Measurements from ENCODE around the gene RAP1GDS1.
"Not testable (repeated sequence)": the region's sequence is repeated elsewhere in the genome, so short reads cannot be mapped to it uniquely, and the experiment has no call there.

Gene RAP1GDS1

DNA sequence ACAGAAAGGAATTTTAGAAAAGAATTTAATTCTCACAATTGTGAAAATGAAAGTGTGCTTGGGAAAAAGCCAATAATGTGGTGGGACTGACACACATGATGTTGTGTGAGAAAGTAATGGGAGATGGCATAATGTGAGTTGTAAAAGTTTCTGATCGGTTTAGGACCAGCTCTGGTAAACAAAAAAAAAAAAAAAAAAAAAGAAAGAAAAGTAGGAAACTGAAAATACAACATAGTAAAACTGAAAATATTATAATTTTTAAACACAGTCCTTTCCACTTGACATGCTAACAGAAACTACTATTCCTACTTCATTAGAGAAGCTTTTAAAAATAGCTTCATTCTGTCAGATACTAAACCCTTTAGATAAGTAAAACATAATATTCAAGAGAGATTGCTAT lies 28.2 kb downstream of the RAP1GDS1 start:
- DNase-seq = no peak

DNA sequence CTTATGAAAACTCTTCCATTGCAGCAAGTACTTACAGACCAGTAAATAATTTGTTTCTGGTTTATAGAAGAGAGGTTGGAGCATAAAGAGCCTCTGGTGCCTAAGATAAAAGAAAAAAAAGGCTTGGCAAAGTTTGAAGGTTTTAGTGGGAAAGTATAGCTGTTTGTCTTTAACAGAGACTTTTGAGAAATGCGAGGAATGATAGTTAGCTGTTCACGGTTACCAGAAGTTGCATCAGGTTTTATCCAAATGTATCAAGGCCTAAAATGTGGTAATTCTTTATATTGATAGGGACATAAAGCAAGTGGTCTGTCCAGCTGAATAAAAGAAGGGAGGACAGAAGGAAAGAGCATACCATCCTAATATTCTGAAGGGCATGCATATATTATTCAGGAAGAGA lies 29.3 kb downstream of the RAP1GDS1 start:
- no peak for DNase-seq

DNA sequence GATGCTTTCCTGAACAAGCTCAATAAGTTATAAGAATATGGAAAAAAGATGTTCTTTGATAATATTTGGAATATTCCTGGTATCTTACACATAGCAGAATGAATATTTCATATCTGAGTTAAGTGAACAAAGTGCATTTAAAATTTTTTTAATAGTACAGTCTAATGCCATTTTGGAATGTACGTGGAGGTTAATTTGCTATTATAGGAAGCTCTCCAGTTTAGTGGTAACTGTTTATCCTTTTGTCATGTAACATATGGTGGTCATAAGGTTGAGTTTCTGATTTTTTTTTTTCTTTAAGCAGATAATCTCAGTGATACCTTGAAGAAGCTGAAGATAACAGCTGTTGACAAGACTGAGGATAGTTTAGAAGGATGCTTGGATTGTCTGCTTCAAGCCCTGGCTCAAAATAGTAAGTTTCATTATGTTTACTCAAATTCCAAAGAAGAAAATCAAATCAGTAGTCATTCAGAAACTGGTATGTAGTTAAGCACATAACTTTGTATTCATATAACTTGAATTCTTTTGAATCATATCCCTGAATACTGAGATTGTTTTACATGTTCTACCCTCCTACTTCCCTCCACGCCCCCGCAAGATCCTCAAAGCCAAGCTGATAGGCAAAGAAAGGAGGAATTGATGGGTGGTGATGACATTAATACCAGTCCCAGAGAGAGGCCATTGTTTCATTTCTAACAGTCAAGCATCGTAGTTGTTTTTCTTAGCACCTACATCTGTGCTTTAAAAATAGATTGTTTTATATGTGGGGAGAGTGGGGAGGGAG lies 32.1 kb downstream of the RAP1GDS1 start:
- DNase-seq = no peak

DNA sequence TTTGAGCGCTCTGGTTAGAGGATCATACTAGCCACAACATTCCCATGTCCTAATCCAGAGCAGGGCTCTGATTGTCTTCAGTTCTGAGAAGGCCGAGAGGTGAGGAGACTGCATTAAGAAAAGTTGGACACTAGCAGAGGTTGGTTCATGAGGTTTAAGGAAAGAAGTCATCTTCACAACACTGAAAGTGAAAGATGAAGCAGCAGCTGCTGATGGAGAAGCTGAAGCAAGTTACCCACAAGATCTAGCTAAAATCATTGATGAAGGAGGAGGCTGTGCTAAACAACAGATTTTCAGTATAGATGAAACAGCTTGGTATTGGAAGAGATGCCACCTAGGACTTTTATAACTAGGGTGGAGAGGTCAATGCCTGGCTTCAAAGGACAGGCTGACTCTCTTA lies 36.8 kb downstream of the RAP1GDS1 start:
- DNase-seq = no peak

DNA sequence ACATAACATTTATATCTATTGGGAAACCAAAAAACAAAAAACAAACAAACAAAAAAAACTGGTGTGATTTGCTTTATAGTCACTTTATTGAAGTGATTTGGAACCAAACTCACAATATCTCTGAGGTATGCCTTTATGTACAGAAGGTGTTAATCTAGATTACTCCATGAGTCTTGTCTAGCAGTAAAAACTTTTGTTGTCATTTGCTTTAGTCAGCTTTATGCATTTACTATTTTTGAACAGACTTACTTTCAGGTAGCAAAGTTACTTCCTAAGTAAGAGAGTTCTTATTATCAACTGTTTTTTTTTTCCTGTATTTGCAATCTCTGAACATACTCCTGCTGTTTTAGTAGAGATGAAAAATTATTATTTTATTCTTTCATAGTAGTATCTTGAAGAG lies 39.5 kb downstream of the RAP1GDS1 start:
- DNase-seq = no peak

DNA sequence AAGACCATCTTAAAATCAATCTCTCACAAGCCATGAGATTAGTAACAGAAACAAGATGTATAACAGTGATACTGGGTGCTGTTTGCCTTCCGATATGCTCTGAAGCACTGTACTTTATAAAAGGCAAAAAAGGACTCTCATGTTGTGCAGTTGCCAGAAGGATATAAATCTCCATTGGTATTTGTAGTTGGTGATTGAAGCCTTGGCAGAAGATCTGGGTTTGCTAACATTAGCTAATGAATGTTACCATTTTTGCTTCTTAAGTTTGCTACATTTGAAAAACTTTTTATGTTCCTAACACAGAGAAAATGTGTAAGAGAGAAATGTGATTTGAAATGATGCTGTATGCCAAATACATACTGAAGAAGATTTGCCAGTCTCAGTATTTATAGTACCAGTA lies 44.4 kb downstream of the RAP1GDS1 start:
- DNase-seq = no peak

DNA sequence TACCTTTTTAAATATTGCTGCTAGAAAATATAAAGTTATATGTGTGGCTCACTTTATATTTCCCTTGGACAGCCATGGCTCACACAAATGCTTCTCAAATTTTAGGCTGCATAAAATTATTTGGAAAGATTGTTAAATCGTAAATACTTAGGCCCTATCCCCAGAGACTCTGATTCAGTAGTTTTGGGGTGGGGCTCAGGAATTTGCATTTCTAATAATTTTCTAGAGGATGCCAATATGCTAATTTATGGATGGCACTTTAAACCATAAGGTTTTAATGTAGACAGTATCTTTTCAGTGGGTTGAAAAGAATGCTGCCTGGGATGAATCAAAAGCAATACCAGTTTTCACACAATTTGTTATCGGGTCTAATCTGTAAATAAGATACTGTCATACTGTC lies 49.7 kb downstream of the RAP1GDS1 start:
- DNase-seq = no peak

DNA sequence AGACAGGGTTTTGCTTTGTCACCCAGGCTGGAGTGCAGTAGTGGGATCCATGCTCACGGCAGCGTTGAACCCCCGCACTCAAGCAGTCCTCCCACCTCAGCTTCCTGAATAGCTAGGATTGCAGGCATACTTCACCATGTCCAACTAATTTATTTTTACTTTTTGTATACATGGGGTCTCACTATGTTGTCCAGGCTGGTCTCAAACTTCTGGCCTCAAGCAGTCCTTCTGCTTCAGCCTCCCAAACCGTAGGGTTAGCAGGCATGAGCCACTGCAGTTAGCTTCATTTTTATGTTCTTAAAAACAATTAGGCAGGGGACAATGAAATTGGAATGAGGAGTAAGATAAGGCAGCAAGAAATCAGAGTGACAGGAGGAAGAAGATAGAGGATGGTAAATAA lies 50.5 kb downstream of the RAP1GDS1 start:
- DNase-seq = no peak

DNA sequence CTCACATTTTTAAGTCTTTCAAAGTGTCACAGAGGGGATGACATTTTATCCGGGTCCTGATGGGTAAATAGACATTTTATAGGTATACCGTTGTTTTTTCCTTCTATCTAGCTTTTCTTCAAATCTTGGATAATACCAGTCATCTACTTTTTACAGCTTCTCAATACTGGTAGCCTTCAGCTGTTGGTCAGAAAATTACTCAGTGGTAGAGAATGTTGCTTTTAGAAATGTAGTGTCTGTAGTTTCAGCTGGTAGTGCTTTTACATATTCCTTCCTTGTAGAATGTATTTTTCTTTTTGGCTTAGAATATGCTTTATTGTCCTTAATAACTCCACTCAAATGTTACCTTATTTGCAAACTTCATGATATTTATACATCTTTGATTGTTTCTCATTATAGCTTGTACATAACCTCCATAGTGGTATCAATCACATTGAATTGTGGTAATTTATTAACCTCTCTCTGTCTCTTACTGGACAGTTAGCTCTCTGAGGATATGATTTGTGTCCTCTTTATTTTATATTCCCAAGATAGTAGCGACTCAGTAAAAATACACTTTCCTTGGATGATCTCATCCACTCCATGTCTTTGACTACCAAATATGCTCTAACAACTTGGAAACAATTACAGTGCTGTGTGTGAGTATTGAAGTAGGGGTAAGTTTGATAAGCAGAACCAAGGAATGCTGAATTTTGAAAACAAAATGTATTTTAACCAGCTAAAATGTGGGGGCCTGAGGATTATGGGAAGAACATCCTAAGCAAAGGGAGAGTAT lies 53.8 kb downstream of the RAP1GDS1 start:
- DNase-seq = no peak

DNA sequence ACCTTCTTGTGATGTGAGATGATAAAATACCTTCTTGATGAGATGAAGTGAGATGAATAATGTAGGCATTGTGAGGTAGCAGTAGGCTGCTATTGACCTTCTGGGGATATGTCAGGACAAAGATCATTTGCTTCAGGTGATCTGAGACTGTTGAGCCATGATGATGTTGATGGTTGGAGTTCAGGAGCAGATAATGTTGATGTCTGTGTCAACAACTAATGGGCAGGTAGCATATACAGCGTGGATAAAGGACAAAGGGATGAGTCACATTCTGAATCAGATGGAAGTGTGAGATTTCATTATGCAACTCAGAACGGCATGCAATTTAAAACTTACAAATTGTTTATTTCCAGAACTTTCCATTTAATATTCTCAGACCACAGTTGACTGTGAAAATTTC lies 57.3 kb downstream of the RAP1GDS1 start:
- DNase-seq = no peak

DNA sequence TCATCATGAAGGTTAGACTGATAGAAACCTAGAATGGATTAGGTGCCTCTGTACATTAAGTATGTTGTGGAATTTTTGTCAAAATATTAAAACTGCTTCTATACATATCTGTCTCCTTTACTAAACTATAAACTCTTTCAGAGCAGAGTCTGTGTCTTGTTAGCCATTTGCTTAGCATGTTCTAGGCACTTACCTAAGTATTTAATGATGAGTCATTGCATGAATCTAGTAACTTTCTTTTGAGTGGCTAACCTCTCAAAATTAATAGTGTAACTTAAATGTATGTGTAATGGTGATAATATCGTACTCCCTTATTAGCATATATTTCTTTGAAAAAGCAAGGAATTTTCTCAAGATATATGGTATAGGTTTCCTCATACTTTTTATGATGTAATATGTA lies 57.8 kb downstream of the RAP1GDS1 start:
- DNase-seq = no peak

DNA sequence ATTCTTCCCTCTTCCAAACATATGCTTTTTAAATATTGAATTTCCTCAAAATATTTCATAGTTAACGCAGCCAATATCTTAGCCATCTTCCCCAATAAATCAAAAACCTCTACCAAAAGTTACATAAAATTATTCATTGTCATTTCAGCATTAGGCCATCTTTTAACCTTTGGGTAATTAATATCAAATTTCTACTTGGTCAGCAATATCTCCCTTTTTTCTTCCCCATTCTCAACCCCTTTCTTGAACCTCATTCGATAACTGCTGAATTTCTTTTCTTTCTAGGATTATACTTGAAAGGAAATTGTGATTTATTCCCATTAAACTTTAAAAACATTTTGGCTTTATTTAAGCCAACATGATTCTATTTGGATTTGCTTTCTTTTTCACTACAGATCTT lies 65.0 kb downstream of the RAP1GDS1 start:
- no peak for DNase-seq

DNA sequence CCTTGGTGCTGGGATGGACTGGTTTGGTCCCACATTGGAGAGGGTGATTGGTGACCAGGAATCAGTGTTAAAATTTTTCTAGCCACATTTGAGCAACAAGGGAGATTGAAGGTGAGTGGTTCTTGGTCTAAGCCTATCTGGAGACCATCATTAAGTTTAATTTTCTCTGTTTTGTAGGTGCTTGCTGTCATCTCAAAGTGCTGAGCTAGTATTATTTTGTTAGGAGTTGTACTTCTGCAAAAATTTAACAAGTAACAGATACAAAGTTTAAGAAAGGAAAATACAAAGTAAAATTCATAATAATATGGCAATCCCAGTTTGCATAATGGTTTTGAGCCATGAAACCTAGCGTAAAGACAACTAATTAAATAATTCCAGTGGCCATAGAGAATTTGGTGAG lies 66.5 kb downstream of the RAP1GDS1 start:
- no peak for DNase-seq

DNA sequence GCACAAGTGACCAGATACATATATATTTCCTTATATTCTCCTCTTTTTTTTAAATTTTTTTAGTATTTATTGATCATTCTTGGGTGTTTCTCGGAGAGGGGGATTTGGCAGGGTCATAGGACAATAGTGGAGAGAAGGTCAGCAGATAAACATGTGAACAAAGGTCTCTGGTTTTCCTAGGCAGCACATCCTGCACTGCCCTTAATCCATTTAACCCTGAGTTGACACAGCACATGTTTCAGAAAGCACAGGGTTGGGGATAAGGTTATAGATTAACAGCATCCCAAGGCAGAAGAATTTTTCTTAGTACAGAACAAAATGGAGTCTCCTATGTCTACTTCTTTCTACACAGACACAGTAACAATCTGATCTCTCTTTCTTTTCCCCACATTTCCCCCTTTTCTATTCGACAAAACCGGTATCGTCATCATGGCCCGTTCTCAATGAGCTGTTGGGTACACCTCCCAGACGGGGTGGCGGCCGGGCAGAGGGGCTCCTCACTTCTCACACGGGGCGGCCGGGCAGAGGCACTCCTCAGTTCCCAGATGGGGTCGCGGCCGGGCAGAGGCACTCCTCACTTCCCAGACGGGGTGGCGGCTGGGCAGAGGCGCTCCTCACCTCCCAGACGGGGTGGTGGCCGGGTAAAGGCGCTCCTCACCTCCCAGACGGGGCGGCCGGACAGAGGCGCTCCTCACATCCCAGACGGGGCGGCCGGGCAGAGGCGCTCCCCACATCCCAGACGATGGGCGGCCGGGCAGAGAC lies 68.9 kb downstream of the RAP1GDS1 start:
- DNase-seq = not testable (repeated sequence)

DNA sequence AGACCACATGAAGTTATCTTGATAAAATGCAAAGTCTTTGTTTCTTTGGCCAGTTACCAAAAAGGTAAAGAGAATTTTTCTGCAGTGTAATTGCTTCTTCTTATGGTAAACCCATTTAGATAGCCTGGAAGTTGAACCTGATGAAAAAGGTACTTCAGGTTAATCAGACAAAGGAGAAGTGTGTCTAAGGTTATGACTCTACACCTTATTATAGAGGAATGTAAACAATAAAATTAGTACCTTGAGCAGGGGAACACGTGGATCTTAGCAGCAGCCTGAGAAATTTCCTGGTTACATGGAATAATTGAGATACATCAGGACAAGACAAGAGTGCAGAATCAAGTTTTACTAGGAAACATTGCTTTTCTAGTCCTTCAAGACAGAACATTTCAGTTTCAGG lies 70.8 kb downstream of the RAP1GDS1 start:
- no peak for DNase-seq

DNA sequence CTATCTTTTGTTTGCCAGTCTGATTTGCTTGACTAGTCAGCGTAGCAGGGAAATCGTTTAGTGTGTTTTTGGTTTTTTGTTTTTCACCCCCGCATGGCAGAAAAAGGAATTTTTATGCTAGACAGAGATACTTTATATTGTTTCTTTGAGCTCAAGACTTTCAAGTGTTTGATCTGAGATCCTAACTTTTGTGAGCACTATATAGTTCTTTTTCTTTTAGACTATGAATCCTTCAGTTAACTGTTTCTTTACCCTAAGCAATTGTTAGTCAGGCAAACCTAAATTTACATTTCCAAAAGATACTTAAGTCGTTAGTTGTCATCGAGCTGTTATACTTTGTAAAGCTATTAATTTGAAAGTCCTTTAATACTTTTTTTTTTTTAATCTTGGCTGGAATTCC lies 73.3 kb downstream of the RAP1GDS1 start:
- no peak for DNase-seq

DNA sequence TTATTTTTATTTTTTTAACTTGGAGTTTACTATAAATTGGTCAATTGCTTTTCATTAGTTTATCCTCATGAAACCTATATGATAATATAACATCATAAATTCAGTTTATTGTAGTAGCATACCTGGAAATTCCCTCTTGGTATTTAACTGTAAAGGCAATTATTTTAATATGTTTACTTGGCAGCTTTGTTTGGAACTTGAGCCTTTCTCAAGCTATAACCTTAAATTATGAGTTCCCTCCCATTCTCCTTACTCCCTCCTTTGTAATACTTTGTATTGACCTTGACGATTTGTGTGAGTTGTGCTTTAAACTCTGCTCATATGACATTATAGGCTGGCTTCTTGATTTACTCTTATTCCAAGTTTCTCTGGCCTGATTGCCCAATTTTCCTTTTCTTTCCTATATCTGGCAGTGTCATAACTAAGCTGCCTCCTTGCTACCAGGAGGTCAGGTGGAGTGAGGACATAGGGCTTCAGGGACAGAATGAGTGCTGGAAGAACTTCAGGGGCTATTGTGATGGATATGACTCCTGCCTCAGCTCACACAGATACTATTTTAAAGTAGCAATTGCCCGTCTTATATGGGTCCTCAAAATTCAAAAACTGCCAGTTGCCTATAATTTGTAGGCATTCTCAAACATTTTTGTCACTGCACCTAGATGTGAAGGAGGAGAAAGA lies 77.7 kb downstream of the RAP1GDS1 start:
- DNase-seq = no peak

DNA sequence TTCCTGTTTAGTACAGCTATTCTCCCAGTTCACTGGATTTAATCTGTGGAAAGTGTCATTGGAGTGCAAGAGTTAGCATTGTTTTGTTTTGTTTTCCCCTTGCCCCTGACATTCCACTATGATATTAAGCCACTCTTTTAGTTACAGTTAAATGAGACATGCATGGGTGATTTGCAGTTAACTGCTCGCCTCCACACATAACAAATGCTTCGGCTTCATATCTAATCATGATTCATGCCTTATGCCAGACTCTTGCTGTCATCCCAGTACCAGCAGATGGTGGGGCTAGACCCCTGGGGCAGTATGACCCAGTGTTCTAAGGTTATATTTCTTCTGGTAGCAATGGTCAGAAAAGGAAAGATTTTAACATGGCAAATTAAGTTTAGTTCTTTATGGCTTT lies 80.1 kb downstream of the RAP1GDS1 start:
- no peak for DNase-seq

DNA sequence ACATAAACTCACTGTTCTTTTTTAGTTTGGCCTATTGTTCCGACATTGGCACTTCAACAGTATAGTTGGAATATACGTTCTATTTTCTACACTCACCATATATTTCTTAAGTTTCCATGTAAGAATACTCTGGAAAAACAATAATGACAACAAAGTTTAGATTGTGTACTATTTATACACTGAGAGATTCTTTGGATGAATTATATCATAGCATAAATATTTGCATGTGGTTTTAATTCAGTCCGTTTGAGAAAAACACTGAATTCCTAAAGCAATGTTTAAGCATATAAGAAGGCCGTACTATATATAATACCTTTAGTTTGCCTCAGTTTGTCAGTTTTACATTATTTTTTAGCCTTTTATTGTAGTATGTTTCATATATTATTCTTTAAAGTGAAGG lies 82.4 kb downstream of the RAP1GDS1 start:
- DNase-seq = no peak

DNA sequence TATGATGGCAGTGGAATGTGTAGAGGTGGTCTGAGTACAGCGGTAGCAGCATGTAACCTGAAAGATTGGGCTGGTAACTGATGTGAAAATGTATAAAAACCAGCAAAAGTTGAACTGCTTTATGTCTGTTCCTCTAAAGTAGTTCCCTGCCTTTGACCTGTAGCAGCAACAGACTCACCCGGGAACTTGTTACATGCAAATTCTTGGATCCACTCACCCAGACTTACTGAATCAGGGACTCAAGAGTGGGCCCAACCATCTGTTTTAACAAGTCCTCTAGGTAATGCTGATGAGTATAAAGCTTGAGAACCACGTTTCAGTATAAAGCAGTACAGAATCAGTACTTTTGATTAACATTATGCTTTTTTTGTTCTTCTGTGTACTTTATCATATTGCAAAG lies 84.7 kb downstream of the RAP1GDS1 start:
- DNase-seq = no peak

DNA sequence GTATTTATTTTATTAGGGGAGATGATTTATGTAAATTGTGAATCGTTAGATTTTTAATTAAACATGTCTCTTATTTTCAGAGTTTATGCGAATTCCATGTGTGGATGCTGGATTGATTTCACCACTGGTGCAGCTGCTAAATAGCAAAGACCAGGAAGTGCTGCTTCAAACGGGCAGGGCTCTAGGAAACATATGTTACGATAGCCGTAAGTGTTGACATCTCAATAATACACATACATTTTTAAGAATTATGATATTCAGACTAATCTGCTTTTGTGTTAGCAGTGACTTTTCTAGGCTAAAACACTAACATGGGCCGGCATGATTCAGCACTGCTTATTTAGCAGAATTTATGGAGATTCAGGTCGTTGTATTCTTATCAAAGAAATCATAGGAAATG lies 91.2 kb downstream of the RAP1GDS1 start:
- DNase-seq = no peak

DNA sequence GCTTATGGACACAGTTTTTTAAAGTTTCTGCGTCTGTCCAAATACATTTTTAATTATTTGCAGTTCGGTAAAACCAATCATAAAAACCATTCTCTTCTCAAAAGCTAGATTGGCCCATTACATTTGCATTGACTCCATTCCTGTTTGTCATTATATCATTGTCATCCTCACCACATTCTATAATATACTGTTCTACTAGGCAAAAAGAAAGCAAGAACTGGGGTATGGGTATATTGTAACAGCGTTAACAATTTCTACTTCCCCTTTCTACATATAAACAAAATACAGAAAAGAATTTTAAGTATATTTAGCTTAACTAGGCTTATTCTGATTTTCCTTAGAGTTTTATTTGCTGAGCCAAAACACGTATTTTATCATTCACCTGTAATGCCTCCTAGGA lies 91.8 kb downstream of the RAP1GDS1 start:
- no peak for DNase-seq

DNA sequence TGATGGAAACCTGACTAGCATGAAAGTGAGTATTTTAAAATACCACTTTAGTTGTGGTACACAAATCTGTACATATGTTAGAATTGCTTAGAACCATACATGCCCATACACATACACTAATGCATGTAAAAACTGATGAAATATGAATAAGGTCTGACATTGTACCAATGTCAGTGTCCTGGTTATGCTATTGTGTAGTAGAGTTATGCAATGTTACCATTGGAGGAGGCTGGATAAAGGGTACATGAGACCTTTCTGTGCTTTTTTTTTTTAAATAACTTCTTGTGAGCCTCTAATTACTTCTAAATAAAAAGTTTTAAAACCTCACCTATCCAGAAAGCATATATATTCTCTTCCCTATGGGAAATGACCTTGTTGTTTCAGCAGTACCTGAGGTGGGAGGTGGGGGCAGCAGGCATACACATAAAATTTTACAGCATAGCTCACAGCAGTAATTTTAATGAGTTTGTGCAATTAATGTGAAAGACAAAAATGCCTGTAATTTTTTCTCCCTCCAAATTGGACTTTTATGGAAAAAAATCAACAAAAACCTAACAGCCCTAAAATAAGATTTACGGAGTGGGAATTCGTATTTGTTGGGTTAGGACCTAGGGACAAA lies 97.6 kb downstream of the RAP1GDS1 start:
- no peak for DNase-seq
